GM21515 (cell line): ENCODE measurements around the gene CD68.
"Not testable (repeated sequence)": the region's sequence is repeated elsewhere in the genome, so short reads cannot be mapped to it uniquely, and the experiment has no call there.

Experiments used
- ATAC-seq: cut with Tn5 transposase; IDR thresholded peaks from one replicate; pipeline ENCODE4 v1.9.1; 2021; ENCODE audit not compliant: unreplicated experiment

Gene CD68

DNA sequence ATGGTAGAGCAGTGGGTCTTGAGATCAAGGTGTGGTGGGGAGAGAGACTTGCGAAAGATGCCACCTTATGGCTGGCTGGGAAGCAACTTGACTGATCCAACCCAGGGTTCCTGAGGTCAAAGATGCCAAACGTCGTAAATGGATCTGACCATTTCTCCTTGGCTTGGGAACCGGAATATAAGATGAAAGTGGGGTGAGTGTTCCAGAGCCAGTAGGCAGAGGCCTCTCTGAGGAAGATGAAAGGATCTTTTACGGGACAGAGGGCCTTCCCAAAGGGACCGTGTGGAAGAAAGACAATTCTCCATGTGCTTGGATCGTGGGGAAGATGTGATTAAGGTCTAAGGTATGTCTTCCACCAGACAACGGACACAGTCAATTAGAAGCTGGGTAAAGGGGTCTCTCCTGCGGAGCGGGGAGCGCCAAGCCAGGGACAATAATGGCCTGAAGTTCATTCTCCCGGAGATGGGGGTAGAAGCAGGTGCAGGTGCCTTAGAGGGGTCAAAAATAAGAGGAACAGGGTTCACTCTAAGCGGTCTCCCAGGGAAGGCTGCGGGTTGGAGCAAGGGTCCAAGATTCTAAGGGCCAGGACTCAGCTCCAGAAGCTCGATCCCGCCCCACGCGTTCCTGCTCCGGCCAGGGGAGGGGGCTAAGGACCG, 34.5 kb downstream of the CD68 start:
- no peak for ATAC-seq

- peak; percentile 86 for ATAC-seq
Measured at GRCh38 chr17:7614425-7615264, 35.2 kb downstream of the CD68 start, which contains the start of gene FXR2. TSS of gene FXR2 (minus strand) at chr17:7614897. CDS start at chr17:7614532, 365 bp downstream.

- ATAC-seq = no peak
Measured at GRCh38 chr17:7615265-7615747, 35.9 kb downstream of the CD68 start.

DNA sequence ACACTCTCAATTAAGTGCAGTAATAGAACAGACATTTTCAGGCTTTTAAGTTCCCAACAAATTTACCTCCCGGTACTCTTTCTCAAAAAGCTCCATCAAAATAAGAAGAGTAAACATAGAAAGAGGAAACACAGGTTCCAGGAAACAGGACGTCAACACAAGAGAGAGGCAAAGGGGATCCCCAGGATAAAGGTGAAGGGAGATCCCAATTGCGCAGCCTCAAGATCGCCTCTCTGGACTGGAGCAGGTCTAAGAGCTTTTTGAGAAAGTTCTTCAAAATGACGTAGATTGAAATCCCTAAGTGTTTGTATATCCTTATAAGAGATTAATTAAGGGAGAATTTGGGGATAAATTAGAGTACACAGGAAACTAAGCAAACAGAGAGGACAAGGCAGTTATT, 39.2 kb downstream of the CD68 start:
- no peak for ATAC-seq

GRCh38 chr17:7620835-7621234, 41.4 kb downstream of the CD68 start:
- no peak for ATAC-seq

GRCh38 chr17:7623661-7624060, 44.2 kb downstream of the CD68 start:
- ATAC-seq = no peak

- ATAC-seq = not testable (repeated sequence)
Measured at GRCh38 chr17:7625749-7626148, 46.3 kb downstream of the CD68 start.

DNA sequence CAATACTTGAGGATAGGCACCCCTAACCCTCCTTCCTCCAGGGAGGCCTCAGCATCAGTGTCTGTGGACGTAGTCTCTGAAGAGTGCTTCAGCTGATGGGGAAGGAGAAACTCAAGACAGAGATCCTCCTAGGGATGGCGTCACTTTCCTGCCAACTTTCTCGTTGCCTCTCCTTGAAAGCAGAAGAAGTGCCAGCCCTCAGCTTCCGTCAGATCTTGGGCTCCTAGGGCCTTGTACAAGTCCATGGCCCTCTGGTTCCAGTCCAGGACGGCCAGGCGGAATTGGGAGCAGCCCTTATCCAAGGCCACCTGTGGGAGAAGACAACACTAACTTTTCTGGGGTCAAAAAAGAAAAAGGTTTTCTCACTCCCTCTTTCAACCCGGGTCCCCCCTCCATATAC, 46.9 kb downstream of the CD68 start:
- no peak for ATAC-seq

- no peak for ATAC-seq
Measured at GRCh38 chr17:7626956-7627249, 47.5 kb downstream of the CD68 start.

DNA sequence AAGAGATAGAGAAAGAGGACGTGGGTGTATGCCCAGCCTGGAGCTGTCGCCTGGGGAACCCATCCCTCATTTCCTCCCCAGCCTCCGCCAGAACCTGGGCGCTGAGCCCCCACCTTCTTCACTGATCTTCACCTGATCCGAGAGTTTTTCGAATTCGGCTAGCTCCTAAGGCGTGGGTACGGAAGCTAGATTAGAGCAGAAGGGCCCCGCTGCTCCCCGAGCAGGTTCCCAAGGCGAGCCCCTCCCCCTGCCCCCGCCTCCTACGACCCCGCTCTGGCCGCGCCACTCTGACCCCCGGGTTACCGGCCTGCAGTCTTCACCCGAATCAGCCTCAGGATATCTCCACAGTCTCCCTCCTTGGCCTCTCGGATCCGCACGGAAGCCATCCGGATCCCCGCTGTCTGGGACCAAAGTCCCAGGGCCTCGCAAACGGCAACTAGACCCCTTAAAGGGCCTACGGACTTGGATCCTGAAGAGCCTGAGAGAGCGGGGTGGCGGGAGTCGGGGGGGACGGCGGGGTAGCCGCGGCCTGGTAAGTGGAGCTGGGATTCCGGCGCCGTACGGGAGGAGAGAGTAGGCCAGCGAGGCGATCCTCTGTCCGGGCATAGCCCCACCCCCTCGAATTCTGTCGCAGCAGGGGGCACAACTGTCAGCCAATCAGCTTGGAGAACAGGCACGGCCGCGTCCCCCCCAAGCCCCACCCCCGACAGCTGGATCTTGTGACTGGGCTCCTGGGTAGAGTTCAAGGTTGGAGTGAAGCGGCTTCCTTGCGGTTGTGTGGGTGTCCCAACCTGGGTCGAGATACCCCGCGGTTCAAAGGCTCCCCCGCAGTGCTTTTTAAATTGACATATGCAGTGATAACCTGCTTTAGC, 48.0 kb downstream of the CD68 start, which contains the start of gene SAT2:
SAT2 (minus strand) TSS at position 572 of the 872 bp plus-strand sequence; CDS start at position 386, 186 bp downstream.
- peak; percentile 83 for ATAC-seq

DNA sequence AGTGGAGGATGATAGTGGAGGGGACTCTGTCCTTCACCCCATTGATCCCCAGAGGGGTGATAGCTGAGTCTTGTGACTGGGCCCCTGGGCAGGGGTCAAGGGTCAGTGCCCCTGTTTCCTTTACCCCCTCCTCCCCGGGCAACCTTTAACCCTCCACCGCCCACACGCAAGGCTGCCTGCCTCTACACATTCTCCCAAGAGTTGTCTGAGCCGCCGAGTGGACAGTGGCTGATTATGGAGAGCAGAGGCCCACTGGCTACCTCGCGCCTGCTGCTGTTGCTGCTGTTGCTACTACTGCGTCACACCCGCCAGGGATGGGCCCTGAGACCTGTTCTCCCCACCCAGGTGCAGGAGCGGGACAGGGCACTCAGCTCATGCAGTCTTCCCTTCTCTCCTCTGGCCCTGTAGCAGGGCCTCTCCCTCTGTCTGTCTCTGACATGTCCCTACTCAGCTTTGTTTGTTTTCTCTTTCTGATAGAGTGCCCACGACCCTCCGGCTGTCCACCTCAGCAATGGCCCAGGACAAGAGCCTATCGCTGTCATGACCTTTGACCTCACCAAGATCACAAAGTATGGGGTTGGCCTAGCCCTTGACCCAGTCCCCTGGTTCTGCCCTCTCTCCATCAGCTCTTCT, 50.6 kb downstream of the CD68 start, which contains the start of gene SHBG:
SHBG (plus strand) TSS at position 197 of the 633 bp plus-strand sequence; CDS start at position 235, 38 bp downstream.
- no peak for ATAC-seq
